ENCODE results near the gene BRD1.
"Not testable (repeated sequence)": the region's sequence is repeated elsewhere in the genome, so short reads cannot be mapped to it uniquely, and the experiment has no call there.

BRD1 gene

GRCh38 chr22:49767355-49768062, 60.2 kb downstream of the BRD1 start:
- peak in 1 of 2 experiments; percentile 10 for DNase-seq

GRCh38 chr22:49765951-49766350, 61.7 kb downstream of the BRD1 start:
- DNase-seq = no peak

- DNase-seq = no peak
These were observed 62.4 kb downstream of the BRD1 start for GRCh38 chr22:49765091-49765771.

GRCh38 chr22:49764127-49764581, 63.5 kb downstream of the BRD1 start:
- no peak for DNase-seq

- no peak for DNase-seq
These were observed 64.0 kb downstream of the BRD1 start for GRCh38 chr22:49763696-49764095.

- DNase-seq = no peak
These were observed 64.5 kb downstream of the BRD1 start for GRCh38 chr22:49763138-49763537.

GRCh38 chr22:49762571-49762970, 65.1 kb downstream of the BRD1 start:
- not testable (repeated sequence) for DNase-seq

- DNase-seq = no peak
These were observed 65.8 kb downstream of the BRD1 start for GRCh38 chr22:49761836-49762235.

GRCh38 chr22:49760630-49761571, 66.8 kb downstream of the BRD1 start:
- DNase-seq = no peak

- DNase-seq = no peak
These were observed 67.4 kb downstream of the BRD1 start for GRCh38 chr22:49760280-49760629.

GRCh38 chr22:49756676-49757075, 71.0 kb downstream of the BRD1 start:
- no peak for DNase-seq

GRCh38 chr22:49756201-49756600, 71.5 kb downstream of the BRD1 start:
- no peak for DNase-seq

GRCh38 chr22:49755631-49756001, 72.1 kb downstream of the BRD1 start:
- DNase-seq = no peak

GRCh38 chr22:49754696-49755630, 72.7 kb downstream of the BRD1 start:
- DNase-seq = no peak

- DNase-seq = no peak
These were observed 73.5 kb downstream of the BRD1 start for GRCh38 chr22:49753961-49754695.

- no peak for DNase-seq
These were observed 74.3 kb downstream of the BRD1 start for GRCh38 chr22:49753276-49753890.

- DNase-seq = no peak
These were observed 75.0 kb downstream of the BRD1 start for GRCh38 chr22:49752598-49753091.

GRCh38 chr22:49751966-49752597, 75.6 kb downstream of the BRD1 start:
- DNase-seq = no peak

GRCh38 chr22:49751318-49751965, 76.2 kb downstream of the BRD1 start:
- DNase-seq = no peak
